Body of pancreas (tissue), 4 donors: ENCODE data around the gene PLAAT4. TPM values are rescaled to one million over a fixed set of nuclear protein-coding genes. Genes with fewer than 3 reads are reported as not detected.

Experiments used
- ATAC-seq: fragments of 150-250 bp; one replicate; pipeline ENCODE4 v1.9.1; 2016
- DNase-seq, 4 donors: peaks; one replicate each; pipeline ENCODE4 v3.0.0-alpha.2; 2019
- H3K27ac ChIP-seq, 4 donors: fragments of 200-600 bp; sonication (generic); 1 replicate in 3 of 4; 2 replicates in 1 of 4; pipeline versions ENCODE4 v1.5.1 to v1.6.1; 2016 to 2019; ENCODE audit warnings: mild to moderate bottlenecking in 1 of 4, mixed read lengths in 1 of 4, moderate library complexity in 1 of 4
- H3K27me3 ChIP-seq, 2 donors: fragments of 200-600 bp; sonication (generic); one replicate each; pipeline ENCODE4 v1.6.0; 2016; ENCODE audit warnings: mild to moderate bottlenecking in 1 of 2
- H3K36me3 ChIP-seq, 2 donors: fragments of 200-600 bp; sonication (generic); replicated peaks in 1 of 2; 2 replicates each; pipeline ENCODE4 v1.5.1; 2016; ENCODE audit warnings: low read depth in 2 of 2; ENCODE audit not compliant: insufficient read depth in 1 of 2
- H3K4me1 ChIP-seq: fragments of 200-600 bp; sonication (generic); one replicate; pipeline ENCODE4 v1.6.0; 2016
- H3K4me3 ChIP-seq, 2 donors: fragments of 200-600 bp; sonication (generic); 1 replicate in 1 of 2; 2 replicates in 1 of 2; pipeline ENCODE4 v1.5.1; 2016 to 2019
- H3K9me3 ChIP-seq, 3 donors: fragments of 200-600 bp; sonication (generic); 1 replicate in 2 of 3; 2 replicates in 1 of 3; pipeline ENCODE4 v1.5.1; 2016
- CTCF ChIP-seq, 7 experiments: fragments of 450-650 bp in 4 of 7; fragments of 200-600 bp in 3 of 7; sonication (generic) in 3 of 7; IDR thresholded peaks; one replicate each; pipeline ENCODE4 v1.5.1; 2016 to 2019; ENCODE audit warnings: antibody characterized with exemption in 7 of 7
- POLR2A ChIP-seq, 3 donors: fragments of 450-650 bp; IDR thresholded peaks; one replicate each; pipeline ENCODE4 v1.6.1; 2016; ENCODE audit warnings: antibody characterized with exemption in 3 of 3, mild to moderate bottlenecking in 2 of 3
- WGBS, 2 donors: methylation state at CpG; one replicate each; pipeline ENCODE4 v1.1.5; 2017; 5-methylcytosine and 5-hydroxymethylcytosine counted together
- intact Hi-C: fragments of 100-400 bp; cut with DNase I; formaldehyde crosslinking; loops from one replicate; pipeline ENCODE4 v1.15.1; 2023
- total RNA-seq, 2 donors: library from RNA; depleted of rRNA; stranded (reverse); fragments of >200 nt; gene quantifications; one replicate each; pipeline ENCODE4 v1.1.0, GENCODE V29; 2016

Gene PLAAT4
- total RNA-seq, 2 donors from 2014 or later, result 4.0 to 14.5 TPM

- Histone ChIP-seq H3K36me3 (no peaks in the 10 kb centered on the region), H3K9me3 (no peaks in the 10 kb centered on the region), H3K4me1 (peaks cover 45% of the 10 kb centered on the region), H3K4me3 (no peak overlapping the region), H3K27ac (no peak overlapping the region), H3K27me3 (no peaks in the 10 kb centered on the region)
- intact Hi-C loops, result loop anchor here (10.0 kb wide), 1 partner anchor 127 kb away; no protein-coding TSS in a partner anchor
- DNase-seq, result no peak
- no peak for ATAC-seq
- 78 to 79% methylated on average over 2 of the region's 2 CpGs for WGBS, 2 donors
- TF ChIP-seq POLR2A (IDR thresholded peaks at IDR 0.05), result no peak
- no peak for TF ChIP-seq CTCF (IDR thresholded peaks at IDR 0.05)
These were observed 29.1 kb upstream of the PLAAT4 start for GRCh38 chr11:63507511-63507910.

- H3K9me3 ChIP-seq, result no peaks in the 10 kb centered on the region
- intact Hi-C loops, result loop anchor here (10.0 kb wide), 1 partner anchor 127 kb away; no protein-coding TSS in a partner anchor
- TF ChIP-seq POLR2A (IDR thresholded peaks at IDR 0.05) (no peak), CTCF (IDR thresholded peaks at IDR 0.05) (peak; percentile 33 to 89 (median 75))
- ATAC-seq (peak; percentile 85), DNase-seq (peak; percentile 79 to 84 (median 81))
- no peaks in the 10 kb centered on the region for H3K36me3 ChIP-seq
- no peaks in the 10 kb centered on the region for H3K27me3 ChIP-seq
- no peak overlapping the region for H3K27ac ChIP-seq
- H3K4me3 ChIP-seq, result no peak overlapping the region
- peaks cover 40% of the 10 kb centered on the region for H3K4me1 ChIP-seq
- WGBS, 2 donors, result 50 to 65% methylated on average over 3 of the region's 3 CpGs
These were observed 28.6 kb upstream of the PLAAT4 start for GRCh38 chr11:63508009-63508408.

GRCh38 chr11:63508745-63509144, 27.9 kb upstream of the PLAAT4 start:
- Histone ChIP-seq H3K27ac (no peak overlapping the region), H3K4me3 (no peak overlapping the region), H3K27me3 (no peaks in the 10 kb centered on the region), H3K9me3 (no peaks in the 10 kb centered on the region), H3K4me1 (peaks cover 32% of the 10 kb centered on the region), H3K36me3 (no peaks in the 10 kb centered on the region)
- TF ChIP-seq POLR2A (IDR thresholded peaks at IDR 0.05) (no peak), CTCF (IDR thresholded peaks at IDR 0.05) (no peak)
- intact Hi-C loops, result loop anchor here (10.0 kb wide), 1 partner anchor 126 kb away; no protein-coding TSS in a partner anchor
- ATAC-seq, result no peak
- no peak for DNase-seq
- WGBS, 2 donors, result 68 to 71% methylated on average over 10 to 12 of the region's 12 CpGs

GRCh38 chr11:63510360-63511047, 26.1 kb upstream of the PLAAT4 start:
- Histone ChIP-seq H3K27ac (no peak overlapping the region), H3K4me3 (no peak overlapping the region), H3K27me3 (no peaks in the 10 kb centered on the region), H3K36me3 (no peaks in the 10 kb centered on the region), H3K9me3 (no peaks in the 10 kb centered on the region), H3K4me1 (peaks cover 15% of the 10 kb centered on the region)
- no peak for TF ChIP-seq CTCF (IDR thresholded peaks at IDR 0.05)
- TF ChIP-seq POLR2A (IDR thresholded peaks at IDR 0.05), result no peak
- WGBS, 2 donors, result 64 to 75% methylated on average over 4 to 7 of the region's 7 CpGs
- intact Hi-C loops, result no loop called here
- DNase-seq (peak in 3 of 4 donors; percentile 47 to 55 (median 54)), ATAC-seq (no peak)
